HepG2 (cell line): ENCODE measurements around the gene CDH12. TPM values are rescaled to one million over a fixed set of nuclear protein-coding genes. Genes with fewer than 3 reads are reported as not detected.

Source experiments
- ATAC-seq: fragments of 200-7000 bp; cut with Tn5 transposase; 3 replicates; pipeline ENCODE4 v1.9.1; 2020; ENCODE audit warnings: mild to moderate bottlenecking, moderate library complexity
- BruUV-seq: library from RNA; stranded (reverse); fragments of 400-500 nt; replicated peaks from 2 replicates; lab custom pipeline; 2021; lab: Mats Ljungman, UMichigan
- CTCF ChIA-PET: fragments of 300-600 bp; formaldehyde crosslinking; extraction: SDS; loops from one replicate; lab custom pipeline; 2021; ENCODE audit warnings: low total read pairs, inconsistent platforms, low intra/inter-chr PET ratio; lab: Yijun Ruan, JAX
- POLR2A ChIA-PET: fragments of 350-600 bp; sonication (Branson Sonifier 250); formaldehyde crosslinking; loops from one replicate; lab custom pipeline; 2020; ENCODE audit warnings: antibody characterized with exemption, inconsistent platforms; lab: Yijun Ruan, JAX
- DNase-seq: peaks from one replicate; pipeline ENCODE4 v3.0.0-alpha.2; 2015; ENCODE audit warnings: low spot score
- FAIRE-seq: peaks from 3 replicates; lab custom pipeline; 2011; peaks lifted over from hg19 to GRCh38; lab: Jason Lieb, UNC
- H2AFZ ChIP-seq: one replicate; pipeline ENCODE4 v1.6.1; 2011; ENCODE audit warnings: low read length, inconsistent platforms
- H3K27ac ChIP-seq: fragments of 300-600 bp; 3 replicates; pipeline ENCODE4 v1.8.0; 2011; ENCODE audit warnings: mixed run types, mild to moderate bottlenecking, mixed read lengths, low read length, inconsistent platforms; ENCODE audit not compliant: insufficient read depth; ENCODE audit errors: extremely low read length
- H3K27me3 ChIP-seq, 2 experiments: fragments of 200-600 bp in 1 of 2; 2 replicates in 1 of 2; 3 replicates in 1 of 2; pipeline versions ENCODE4 v1.6.0 to v1.8.0; 2011; ENCODE audit warnings: low read length in 2 of 2, mild to moderate bottlenecking in 2 of 2, moderate library complexity in 2 of 2, inconsistent platforms in 1 of 2; ENCODE audit not compliant: insufficient read depth in 2 of 2, control insufficient read depth in 1 of 2
- H3K36me3 ChIP-seq, 2 experiments: fragments of 200-600 bp in 1 of 2; replicated peaks in 1 of 2; 2 replicates in 1 of 2; 3 replicates in 1 of 2; pipeline versions ENCODE4 v1.5.1 to v1.8.0; 2011; ENCODE audit warnings: low read length in 2 of 2, inconsistent platforms in 1 of 2; ENCODE audit not compliant: insufficient read depth in 2 of 2, control insufficient read depth in 1 of 2
- H3K4me1 ChIP-seq: 2 replicates; pipeline ENCODE4 v1.5.1; 2012; ENCODE audit warnings: low read length, inconsistent platforms; ENCODE audit not compliant: insufficient read depth
- H3K4me2 ChIP-seq: 2 replicates; pipeline ENCODE4 v1.6.0; 2011; ENCODE audit warnings: low read depth, low read length, inconsistent platforms
- H3K4me3 ChIP-seq, 3 experiments: fragments of 200-600 bp in 1 of 3; sonication (generic), shearing (Covaris generic) in 1 of 3; replicated peaks in 1 of 3; 2 replicates each; pipeline ENCODE4 v1.5.1; 2011 to 2016; ENCODE audit warnings: low read length in 3 of 3, inconsistent platforms in 2 of 3, low read depth in 2 of 3, mild to moderate bottlenecking in 2 of 3, control low read depth in 1 of 3, mixed read lengths in 1 of 3; ENCODE audit not compliant: insufficient read depth in 1 of 3
- H3K79me2 ChIP-seq: one replicate; pipeline ENCODE4 v1.6.1; 2011; ENCODE audit warnings: low read length, inconsistent platforms; ENCODE audit not compliant: insufficient read depth
- H3K9ac ChIP-seq: 2 replicates; pipeline ENCODE4 v1.6.0; 2011; ENCODE audit warnings: mild to moderate bottlenecking, low read depth, low read length, inconsistent platforms; ENCODE audit not compliant: insufficient read depth
- H3K9me3 ChIP-seq: 2 replicates; pipeline ENCODE4 v1.5.1; 2012; ENCODE audit warnings: mild to moderate bottlenecking, low read length
- H4K20me1 ChIP-seq: 2 replicates; pipeline ENCODE4 v1.6.0; 2011; ENCODE audit warnings: inconsistent platforms, mild to moderate bottlenecking, low read length, moderate library complexity; ENCODE audit not compliant: insufficient read depth
- ATF2 ChIP-seq: sonication (generic); formaldehyde crosslinking; IDR thresholded peaks from 2 replicates; pipeline ENCODE4 v1.4.0; 2020; ENCODE audit warnings: missing genetic modification reagents
- BATF2 ChIP-seq: sonication (generic); formaldehyde crosslinking; IDR thresholded peaks from 2 replicates; pipeline ENCODE4 v1.8.0; 2022; ENCODE audit warnings: mild to moderate bottlenecking, missing genetic modification reagents, moderate library complexity
- CAMTA2 ChIP-seq: sonication (generic); formaldehyde crosslinking; IDR thresholded peaks from 2 replicates; pipeline ENCODE4 v1.4.0; 2020; ENCODE audit warnings: mild to moderate bottlenecking, missing genetic modification reagents, borderline replicate concordance
- CTCF ChIP-seq: sonication (generic); formaldehyde crosslinking; IDR thresholded peaks from 2 replicates; pipeline ENCODE4 v1.5.0; 2020; ENCODE audit warnings: mild to moderate bottlenecking, missing genetic modification reagents, moderate library complexity
- HOXA9 ChIP-seq: sonication (generic); formaldehyde crosslinking; IDR thresholded peaks from 2 replicates; pipeline ENCODE4 v1.8.1; 2022; ENCODE audit warnings: missing genetic modification reagents, mild to moderate bottlenecking, moderate library complexity, borderline replicate concordance
- NAIF1 ChIP-seq: sonication (generic); formaldehyde crosslinking; IDR thresholded peaks from 2 replicates; pipeline ENCODE4 v1.5.0; 2020; ENCODE audit warnings: mild to moderate bottlenecking, missing genetic modification reagents, borderline replicate concordance
- ZFP91 ChIP-seq: sonication (generic); formaldehyde crosslinking; IDR thresholded peaks from 2 replicates; pipeline ENCODE4 v1.9.0; 2022; ENCODE audit warnings: missing genetic modification reagents, mild to moderate bottlenecking, borderline replicate concordance
- ZMYM2 ChIP-seq: sonication (generic); formaldehyde crosslinking; IDR thresholded peaks from 2 replicates; pipeline ENCODE4 v1.8.0; 2022; ENCODE audit warnings: mild to moderate bottlenecking, missing genetic modification reagents
- ZNF567 ChIP-seq: sonication (generic); formaldehyde crosslinking; IDR thresholded peaks from 2 replicates; pipeline ENCODE4 v1.8.1; 2023; ENCODE audit warnings: mild to moderate bottlenecking, missing genetic modification reagents, borderline replicate concordance
- ZNF747 ChIP-seq: sonication (generic); formaldehyde crosslinking; IDR thresholded peaks from 2 replicates; pipeline ENCODE4 v1.8.1; 2023; ENCODE audit warnings: missing genetic modification reagents, mild to moderate bottlenecking, borderline replicate concordance
- WGBS: methylation state at CpG from one replicate; pipeline ENCODE4 v1.1.6; 2017; ENCODE audit warnings: low lambda C conversion rate; 5-methylcytosine and 5-hydroxymethylcytosine counted together
- in situ Hi-C: cut with HindIII; loops from 2 replicates; pipeline ENCODE4 v1.10.0; 2017; ENCODE audit warnings: low pct_unique_long_range_greater_than_20kb; ENCODE audit not compliant: extremely low pct_ligation_motif_present
- intact Hi-C: fragments of 100-400 bp; cut with micrococcal nuclease; formaldehyde crosslinking; loops from one replicate; pipeline ENCODE4 v1.10.0; 2022; ENCODE audit not compliant: unreplicated experiment
- polyA plus RNA-seq, 8 experiments: library from polyadenylated mRNA; depleted of rRNA in 3 of 8; stranded (reverse) in 7 of 8; unstranded in 1 of 8; fragments of >200 nt; fragmentation: Illumina TruSeq in 4 of 8; extraction: Trizol in 4 of 8; gene quantifications; 2 replicates each; pipeline versions ENCODE4 v1.2.1 to v1.2.3, GENCODE V29; 2011 to 2016; ENCODE audit warnings: low read depth in 4 of 8, missing spikeins in 1 of 8, mixed read lengths in 1 of 8; ENCODE audit not compliant: insufficient read depth in 1 of 8
- total RNA-seq, 5 experiments: library from RNA; depleted of rRNA; stranded (reverse); fragments of >200 nt; fragmentation: Illumina TruSeq; extraction: Trizol; gene quantifications; 2 replicates each; pipeline ENCODE4 v1.2.3, GENCODE V29; 2016; ENCODE audit warnings: low read depth in 1 of 5

Gene CDH12
- total and polyA plus RNA-seq, 2 of the 13 experiments (the other 11 are each of a cell fraction or from before 2014, with no cell fraction given), result not detected

- Histone ChIP-seq H3K4me3 (no peak overlapping the region), H3K27me3 (no peaks in the 10 kb centered on the region), H4K20me1 (no peaks in the 10 kb centered on the region), H3K4me2 (no peak overlapping the region), H3K27ac (no peak overlapping the region), H3K4me1 (no peaks in the 10 kb centered on the region), H3K79me2 (no peaks in the 10 kb centered on the region), H3K9ac (no peak overlapping the region), H2AFZ (no peak overlapping the region), H3K9me3 (peaks cover 7% of the 10 kb centered on the region; the same call in 1 of the 2 replicates), H3K36me3 (no peaks in the 10 kb centered on the region)
- intact Hi-C loops (no loop called here), in situ Hi-C loops (no loop called here)
- FAIRE-seq (no peak), DNase-seq (no peak), ATAC-seq (no peak)
- WGBS, result 3% methylated on average over 1 of the region's 1 CpG
- POLR2A ChIA-PET, result no interaction called here
- CTCF ChIA-PET, result no interaction called here
- no TSS peak for BruUV-seq
- TF ChIP-seq ZNF747, result no peak
- TF ChIP-seq HOXA9 (CRISPR knock-in tag), result no peak
- TF ChIP-seq ZNF567 (CRISPR knock-in tag), result no peak
- TF ChIP-seq ZMYM2 (CRISPR knock-in tag), result no peak
- no peak for TF ChIP-seq BATF2 (CRISPR knock-in tag)
- TF ChIP-seq NAIF1 (CRISPR knock-in tag), result no peak
- no peak for TF ChIP-seq ZFP91 (CRISPR knock-in tag)
- no peak for TF ChIP-seq CTCF (CRISPR knock-in tag)
- TF ChIP-seq CAMTA2 (CRISPR knock-in tag), result no peak
- no peak for TF ChIP-seq ATF2 (CRISPR knock-in tag)
Observed at GRCh38 chr5:22278164-22278563, 575.0 kb downstream of the CDH12 start.
